MM.1S (cell line): ENCODE measurements around the gene HS1BP3.

ENCODE experiments used
- EZH2 ChIP-seq: fragments of 300-600 bp; sonication (generic); optimal IDR thresholded peaks from 2 replicates; pipeline ENCODE3; 2017; ENCODE audit warnings: low read depth, mild to moderate bottlenecking, antibody characterized with exemption, low read length, mixed read lengths
- EZH2phosphoT487 ChIP-seq: fragments of 300-600 bp; sonication (generic); IDR thresholded peaks from 2 replicates; pipeline ENCODE4 v1.6.1; 2018; ENCODE audit warnings: antibody characterized with exemption, low read length
- TF ChIP-seq, protein P1 (sequence below): fragments of 300-600 bp; sonication (generic); IDR thresholded peaks from 2 replicates; pipeline ENCODE4 v1.5.1; 2016; ENCODE audit warnings: antibody characterized with exemption, low read length, mixed read lengths

DNA sequence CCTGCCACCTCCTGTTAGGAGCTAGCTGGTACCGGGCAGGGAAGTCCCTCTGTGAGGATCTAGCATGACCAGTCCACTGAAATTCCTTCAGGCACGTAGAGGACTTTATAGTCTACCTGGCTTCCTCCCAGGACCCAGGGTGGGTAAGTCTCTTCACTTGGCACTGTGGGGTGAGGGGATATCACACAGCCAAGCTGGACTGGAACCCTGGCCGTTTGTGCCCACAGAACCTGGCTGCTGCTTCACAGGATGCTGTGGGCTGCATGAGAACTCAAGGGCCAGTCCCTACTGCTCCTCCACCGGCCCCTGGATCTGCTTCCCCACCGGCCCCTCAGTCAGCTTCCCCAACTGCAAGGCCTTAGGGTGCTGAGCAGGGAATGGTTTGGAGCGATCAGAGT, 35.8 kb downstream of the HS1BP3 start:
- TF ChIP-seq, protein P1, sequence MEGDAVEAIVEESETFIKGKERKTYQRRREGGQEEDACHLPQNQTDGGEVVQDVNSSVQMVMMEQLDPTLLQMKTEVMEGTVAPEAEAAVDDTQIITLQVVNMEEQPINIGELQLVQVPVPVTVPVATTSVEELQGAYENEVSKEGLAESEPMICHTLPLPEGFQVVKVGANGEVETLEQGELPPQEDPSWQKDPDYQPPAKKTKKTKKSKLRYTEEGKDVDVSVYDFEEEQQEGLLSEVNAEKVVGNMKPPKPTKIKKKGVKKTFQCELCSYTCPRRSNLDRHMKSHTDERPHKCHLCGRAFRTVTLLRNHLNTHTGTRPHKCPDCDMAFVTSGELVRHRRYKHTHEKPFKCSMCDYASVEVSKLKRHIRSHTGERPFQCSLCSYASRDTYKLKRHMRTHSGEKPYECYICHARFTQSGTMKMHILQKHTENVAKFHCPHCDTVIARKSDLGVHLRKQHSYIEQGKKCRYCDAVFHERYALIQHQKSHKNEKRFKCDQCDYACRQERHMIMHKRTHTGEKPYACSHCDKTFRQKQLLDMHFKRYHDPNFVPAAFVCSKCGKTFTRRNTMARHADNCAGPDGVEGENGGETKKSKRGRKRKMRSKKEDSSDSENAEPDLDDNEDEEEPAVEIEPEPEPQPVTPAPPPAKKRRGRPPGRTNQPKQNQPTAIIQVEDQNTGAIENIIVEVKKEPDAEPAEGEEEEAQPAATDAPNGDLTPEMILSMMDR: no peak
- TF ChIP-seq EZH2 (no peak), EZH2phosphoT487 (no peak)
